Heart right ventricle (tissue), 16 donors: ENCODE measurements around the gene TEF. TPM values are rescaled to one million over a fixed set of nuclear protein-coding genes. Genes with fewer than 3 reads are reported as not detected.

Experiments used
- ATAC-seq, 8 donors: fragments of 200-7000 bp; cut with Tn5 transposase; one replicate each; pipeline ENCODE4 v1.9.1; 2020; ENCODE audit warnings: mild to moderate bottlenecking in 8 of 8, moderate library complexity in 8 of 8, moderate number of reproducible peaks in 1 of 8
- DNase-seq, 2 donors: peaks; one replicate each; pipeline ENCODE4 v3.0.0-alpha.2; 2020
- H3K27ac ChIP-seq, 10 donors: fragments of 200-600 bp; sonication (generic) in 2 of 10; one replicate each; pipeline versions ENCODE4 v1.5.0 to v1.8.0; 2020 to 2022; ENCODE audit warnings: mild to moderate bottlenecking in 3 of 10
- H3K27me3 ChIP-seq, 7 donors: fragments of 200-600 bp; one replicate each; pipeline ENCODE4 v1.8.0; 2021 to 2022; ENCODE audit warnings: mild to moderate bottlenecking in 2 of 7
- H3K36me3 ChIP-seq, 9 donors: fragments of 200-600 bp; sonication (generic) in 1 of 9; one replicate each; pipeline versions ENCODE4 v1.5.0 to v1.8.0; 2020 to 2022; ENCODE audit warnings: mild to moderate bottlenecking in 2 of 9
- H3K4me1 ChIP-seq, 9 donors: fragments of 200-600 bp; sonication (generic) in 1 of 9; one replicate each; pipeline versions ENCODE4 v1.5.0 to v1.8.0; 2020 to 2022; ENCODE audit warnings: mild to moderate bottlenecking in 4 of 9
- H3K4me3 ChIP-seq, 10 donors: fragments of 200-600 bp; sonication (generic) in 2 of 10; one replicate each; pipeline versions ENCODE4 v1.5.0 to v1.8.0; 2020 to 2022; ENCODE audit warnings: mild to moderate bottlenecking in 7 of 10, moderate library complexity in 2 of 10
- H3K9me3 ChIP-seq, 11 donors: fragments of 200-600 bp in 10 of 11; sonication (generic) in 2 of 11; one replicate each; pipeline versions ENCODE4 v1.5.0 to v1.8.0; 2013 to 2022; ENCODE audit warnings: mild to moderate bottlenecking in 2 of 11, control low read depth in 1 of 11, moderate library complexity in 1 of 11
- CTCF ChIP-seq, 9 donors: fragments of 200-600 bp; sonication (generic) in 2 of 9; IDR thresholded peaks; one replicate each; pipeline versions ENCODE4 v1.5.0 to v1.8.0; 2021 to 2022; ENCODE audit warnings: antibody characterized with exemption in 9 of 9, mild to moderate bottlenecking in 5 of 9, moderate library complexity in 1 of 9
- WGBS, 2 donors: extraction: QIAGEN DNeasy Blood & Tissue Kit; methylation state at CpG; one replicate each; pipeline ENCODE4 v1.1.7; 2013; ENCODE audit warnings: inconsistent platforms in 1 of 2; 5-methylcytosine and 5-hydroxymethylcytosine counted together
- intact Hi-C, 10 donors: fragments of 100-400 bp; cut with DNase I; formaldehyde crosslinking; loops; one replicate each; pipeline versions ENCODE4 v1.11.1 to v1.14.2; 2022
- polyA plus RNA-seq, 2 donors: library from polyadenylated mRNA; stranded (reverse); fragments of 200-250 nt; gene quantifications; one replicate each; pipeline ENCODE4 v1.2.3, GENCODE V29; 2013
- total RNA-seq, 10 donors: library from RNA; stranded (reverse); fragmentation: NEBNext Ultra II Directional in 3 of 10; extraction: Animal tissue kit (Norgen Biotek cat#: 25700) in 3 of 10; gene quantifications; one replicate each; pipeline versions ENCODE4 v1.2.1 to v1.2.4, GENCODE V29; 2021 to 2023
- donor health status: Arrhythmogenic right ventricular cardiomyopathy.
- donor health status: ischemic (EF 13 %, LVEDD 7.1; RV severe dilation, severe dysfunction).
- donor health status: healthy with polysubstance abuse.
- donor health status: DM: no; HTN: yes; CAD: no.
- donor health status: DM: no; HTN: no; CAD: no.
- donor health status: ischemic (EF 25% LVEDD 6.9; RV normal size, moderate dysfunction).
- donor health status: ischemic (EF 25% LVEDD 5.7; RV mildly dilated, moderate dysfunction).
- donor health status: healthy.
- donor health status: DM: yes; HTN: yes; CAD: no.
- donor health status: Ischemic cardiomyopathy.
- donor health status: ischemic (EF 35%, LVEDD 5.7; RV mildly dilated, moderate dysfunction).
- donor health status: nonischemic (EF 11% LVEDD 7.7; RV severe dilation, severe dysfunction).
- donor health status: DM: yes; HTN: yes; CAD: no.
- donor health status: PGD.
- donor health status: ischemic (EF 29% LVEDD 5.4; RV normal size, mild dysfunction).
- donor health status: nonischemic (EF 23%, LVEDD 6.1; RV moderate dilation, normal function).

Gene TEF
- total and polyA plus RNA-seq, 12 donors: 5.5 to 29.1 (median 16.9) TPM

GRCh38 chr22:41348964-41349484 is 32.7 kb upstream of the TEF start:
- no peak for TF ChIP-seq CTCF (IDR thresholded peaks at IDR 0.05)
- DNase-seq (no peak), ATAC-seq (no peak)
- Histone ChIP-seq H3K27ac (no peak overlapping the region), H3K27me3 (no peaks in the 10 kb centered on the region), H3K36me3 (peaks cover 5 to 100% (median 64%) of the 10 kb centered on the region in 9 donors), H3K4me3 (no peak overlapping the region), H3K4me1 (peaks cover 0 to 14% (median 5%) of the 10 kb centered on the region in 9 donors), H3K9me3 (no peaks in the 10 kb centered on the region)
- WGBS, 2 donors: 94 to 96% methylated on average over 22 of the region's 22 CpGs
- intact Hi-C loops: no loop called here

- peak in 1 of 2 donors; percentile 30 for DNase-seq
- H3K27ac ChIP-seq: peak overlapping the region in 3 of 10 donors; percentile 6 to 58 (median 20)
- no peaks in the 10 kb centered on the region for H3K9me3 ChIP-seq
- peaks cover 5 to 100% (median 54%) of the 10 kb centered on the region in 9 donors for H3K36me3 ChIP-seq
- no peak for TF ChIP-seq CTCF (IDR thresholded peaks at IDR 0.05)
- 85% methylated on average over 4 of the region's 4 CpGs for WGBS, 2 donors
- H3K27me3 ChIP-seq: no peaks in the 10 kb centered on the region
- intact Hi-C loops: loop anchor here in 1 of 10 donors (10.0 kb wide), 1 partner anchor 45 kb away; the partner anchor contains the start of gene ZC3H7B
- ATAC-seq: peak in 4 of 8 donors; percentile 7 to 76 (median 15)
- peaks cover 0 to 14% (median 5%) of the 10 kb centered on the region in 9 donors for H3K4me1 ChIP-seq
- H3K4me3 ChIP-seq: no peak overlapping the region
These were observed 31.7 kb upstream of the TEF start for GRCh38 chr22:41350087-41350486.

GRCh38 chr22:41351011-41351410 is 30.7 kb upstream of the TEF start:
- Histone ChIP-seq H3K4me1 (peaks cover 0 to 14% (median 5%) of the 10 kb centered on the region in 9 donors), H3K27me3 (no peaks in the 10 kb centered on the region), H3K4me3 (no peak overlapping the region), H3K27ac (peak overlapping the region in 3 of 10 donors; percentile 20 to 58 (median 20)), H3K9me3 (no peaks in the 10 kb centered on the region), H3K36me3 (peaks cover 5 to 100% (median 50%) of the 10 kb centered on the region in 9 donors)
- no peak for DNase-seq
- intact Hi-C loops: loop anchor here in 1 of 10 donors (10.0 kb wide), 1 partner anchor 46 kb away; the partner anchor contains the start of gene ZC3H7B
- no peak for TF ChIP-seq CTCF (IDR thresholded peaks at IDR 0.05)
- WGBS, 2 donors: 86 to 89% methylated on average over 5 of the region's 5 CpGs
- ATAC-seq: no peak

GRCh38 chr22:41352058-41352457 is 29.7 kb upstream of the TEF start:
- Histone ChIP-seq H3K9me3 (no peaks in the 10 kb centered on the region), H3K4me3 (no peak overlapping the region), H3K27me3 (no peaks in the 10 kb centered on the region), H3K27ac (peak overlapping the region in 1 of 10 donors; percentile 21), H3K4me1 (peaks cover 0 to 13% (median 5%) of the 10 kb centered on the region in 9 donors), H3K36me3 (peaks cover 0 to 100% (median 52%) of the 10 kb centered on the region in 9 donors)
- intact Hi-C loops: loop anchor here in 1 of 10 donors (10.0 kb wide), 1 partner anchor 47 kb away; the partner anchor contains the start of gene ZC3H7B
- ATAC-seq (no peak), DNase-seq (no peak)
- WGBS, 2 donors: 51 to 60% methylated on average over 6 of the region's 6 CpGs
- no peak for TF ChIP-seq CTCF (IDR thresholded peaks at IDR 0.05)
